DMS79 treated with DMSO at 0.1 percent for 48 hours (cell line): Measurements from ENCODE around the gene AKIRIN2.
"Not testable (repeated sequence)": the region's sequence is repeated elsewhere in the genome, so short reads cannot be mapped to it uniquely, and the experiment has no call there.

Experiments
- DNase-seq: peaks from one replicate; lab custom pipeline; 2025; lab: John Stamatoyannopoulos, UW

The AKIRIN2 gene

DNA sequence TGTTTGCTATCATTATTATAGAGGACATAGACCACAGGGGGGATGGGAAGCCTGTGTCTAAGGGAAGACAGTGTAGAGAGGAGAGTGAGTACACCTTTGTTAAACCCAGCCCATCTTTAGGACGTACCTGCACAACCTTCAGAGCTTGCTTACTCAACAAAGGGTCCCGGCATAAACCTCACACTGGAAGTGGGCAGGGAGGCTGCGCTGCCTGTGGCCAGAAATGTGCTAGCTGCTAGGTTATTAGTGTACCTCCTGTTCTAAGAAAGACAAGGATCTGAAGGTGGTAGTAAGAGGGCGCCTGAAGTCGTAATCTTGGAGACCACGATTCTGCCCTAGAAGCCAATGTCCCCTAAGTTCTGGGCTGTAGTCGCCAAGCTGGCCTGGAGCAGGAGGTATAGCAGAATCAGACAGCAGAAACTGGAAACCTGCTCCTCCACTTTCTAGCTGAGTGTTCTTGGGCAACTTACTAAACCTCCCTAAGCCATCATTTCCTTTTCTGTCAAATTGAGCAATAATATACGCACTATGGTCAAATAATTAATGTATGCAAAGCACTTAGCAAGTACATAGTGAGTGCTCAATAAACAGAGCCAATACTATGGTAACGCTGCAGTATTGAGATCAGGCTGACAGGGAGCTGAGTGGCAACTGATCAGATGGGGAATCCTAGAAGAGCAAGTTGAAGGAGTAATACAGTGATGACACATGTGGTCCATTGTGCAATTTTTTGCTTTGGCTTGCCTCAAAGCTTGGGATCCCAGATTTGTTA lies 16.8 kb upstream of the AKIRIN2 start:
- DNase-seq = no peak

DNA sequence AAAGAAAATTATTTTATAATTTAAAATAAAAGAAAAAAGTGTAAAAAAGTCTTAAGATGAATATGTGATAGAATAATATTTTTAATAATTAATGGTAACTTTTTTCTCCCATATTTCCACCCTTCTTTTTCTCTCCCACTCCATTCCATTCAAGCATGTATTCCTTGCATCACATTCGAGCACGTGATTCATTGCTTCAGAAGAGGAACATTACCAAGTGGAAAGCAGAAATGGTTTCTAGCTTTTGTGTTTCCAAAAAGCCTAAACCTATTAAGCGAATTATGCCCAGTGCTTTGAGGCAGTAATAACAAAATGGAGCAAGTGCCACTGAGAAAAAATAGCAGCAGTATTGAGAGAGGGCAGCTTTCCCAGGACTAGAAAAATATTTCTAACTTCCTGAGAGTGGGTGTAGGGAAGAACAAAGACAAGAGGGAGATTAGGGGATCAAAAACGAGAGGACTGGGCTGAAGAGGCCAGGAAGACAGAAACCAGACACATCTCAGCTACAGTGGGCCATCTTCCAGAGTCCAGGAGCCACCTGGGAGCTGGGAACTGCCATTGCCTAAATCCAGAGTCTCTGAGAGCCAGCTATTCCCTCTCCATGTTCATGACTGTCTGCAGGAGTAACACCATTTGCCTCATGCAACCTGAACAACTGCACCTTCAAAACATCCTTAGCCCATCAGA lies 15.0 kb upstream of the AKIRIN2 start:
- DNase-seq = no peak

DNA sequence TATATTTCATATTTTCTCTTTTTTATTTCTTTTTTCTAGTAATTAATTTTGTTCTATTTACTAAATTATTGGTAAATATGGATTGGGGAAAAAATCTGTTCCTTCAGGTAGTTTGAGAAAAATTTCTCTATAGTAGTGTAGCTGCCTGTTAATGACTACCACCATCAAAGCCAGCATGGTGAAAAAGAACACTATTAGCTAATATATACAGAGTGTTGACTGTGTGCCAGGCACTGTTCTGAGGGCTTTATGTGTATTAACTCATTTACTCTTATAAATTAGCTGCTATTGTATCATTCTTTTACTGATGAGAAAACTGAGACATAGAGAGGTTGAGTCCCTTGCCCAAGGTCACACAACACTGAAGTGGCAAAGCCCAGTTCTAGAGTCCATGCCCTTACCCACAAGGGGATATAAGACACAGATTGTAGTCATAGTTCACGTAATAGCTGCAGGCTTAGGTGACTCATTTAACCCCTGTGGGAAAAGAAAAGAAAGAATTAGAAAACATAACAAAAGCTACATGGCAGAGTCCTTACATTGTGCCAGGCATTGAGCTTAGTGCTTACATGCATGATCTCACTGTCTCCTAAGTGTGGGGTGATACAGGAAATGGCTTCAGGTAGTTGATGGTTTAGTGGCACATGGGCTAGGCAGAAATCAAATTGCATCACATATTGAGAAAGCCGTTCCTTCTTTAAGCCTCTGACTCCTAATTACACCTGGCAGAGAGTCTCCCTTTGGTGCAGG lies 12.2 kb upstream of the AKIRIN2 start:
- DNase-seq = no peak

DNA sequence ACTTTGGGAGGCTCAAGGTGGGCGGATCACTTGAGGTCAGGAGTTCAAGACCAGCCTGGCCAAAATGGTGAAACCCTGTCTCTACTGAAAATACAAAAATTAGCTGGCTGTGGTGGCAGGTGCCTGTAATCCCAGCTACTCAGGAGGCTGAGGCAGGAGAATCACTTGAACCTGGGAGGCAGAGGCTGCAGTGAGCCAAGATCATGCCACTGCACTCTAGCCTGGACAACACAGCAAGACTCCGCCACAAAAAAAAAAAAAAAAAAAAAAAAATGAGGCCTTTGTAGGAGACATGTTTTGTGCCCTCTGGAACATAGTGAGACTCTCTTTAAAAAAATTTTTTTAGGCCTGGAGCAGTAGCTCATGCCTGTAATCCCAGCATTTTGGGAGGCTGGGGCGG lies 10.7 kb upstream of the AKIRIN2 start:
- not testable (repeated sequence) for DNase-seq

DNA sequence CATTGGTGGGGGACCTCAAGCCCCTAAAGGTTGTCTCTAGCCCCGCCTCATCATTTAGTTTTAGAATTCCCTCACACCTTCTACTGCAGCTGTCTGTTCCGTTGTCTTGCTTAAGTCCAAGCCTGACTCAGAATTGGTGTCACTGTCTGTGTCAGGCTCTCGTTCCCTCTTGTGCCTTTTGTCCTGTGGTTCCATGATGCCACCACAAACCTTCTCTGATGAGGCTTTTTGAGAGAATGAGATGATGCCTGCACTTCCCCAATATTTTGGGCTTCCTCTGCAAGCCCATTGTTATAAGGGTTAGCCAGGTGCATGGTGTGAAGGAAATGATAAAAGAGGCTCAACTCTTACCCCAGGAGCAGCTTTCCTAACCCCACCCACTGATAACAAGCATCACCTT lies 8.1 kb upstream of the AKIRIN2 start:
- DNase-seq = no peak

DNA sequence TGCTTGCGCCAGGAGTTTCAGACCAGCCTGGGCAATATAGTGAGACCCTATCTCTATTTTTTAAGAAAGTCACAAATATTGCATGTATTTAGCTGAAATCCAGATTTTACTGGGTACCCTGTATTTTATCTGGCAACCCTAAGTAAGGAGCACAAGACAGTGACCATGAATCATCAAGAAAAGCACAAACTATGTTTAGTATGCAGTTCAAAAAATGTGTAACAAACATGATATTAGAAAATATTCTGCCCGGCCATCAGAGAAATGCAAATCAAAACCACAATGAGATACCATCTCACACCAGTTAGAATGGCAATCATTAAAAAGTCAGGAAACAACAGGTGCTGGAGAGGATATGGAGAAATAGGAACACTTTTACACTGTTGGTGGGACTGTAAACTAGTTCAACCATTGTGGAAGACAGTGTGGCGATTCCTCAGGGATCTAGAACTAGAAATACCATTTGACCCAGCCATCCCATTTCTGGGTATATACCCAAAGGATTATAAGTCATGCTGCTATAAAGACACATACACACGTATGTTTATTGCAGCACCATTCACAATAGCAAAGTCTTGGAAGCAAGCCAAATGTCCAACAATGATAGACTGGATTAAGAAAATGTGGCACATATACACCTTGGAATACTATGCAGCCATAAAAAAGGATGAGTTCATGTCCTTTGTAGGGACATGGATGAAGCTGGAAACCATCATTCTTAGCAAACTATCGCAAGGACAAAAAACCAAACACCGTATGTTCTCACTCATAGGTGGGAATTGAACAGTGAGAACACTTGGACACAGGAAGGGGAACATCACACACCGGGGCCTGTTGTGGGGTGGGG lies 6.8 kb upstream of the AKIRIN2 start:
- DNase-seq = not testable (repeated sequence)

DNA sequence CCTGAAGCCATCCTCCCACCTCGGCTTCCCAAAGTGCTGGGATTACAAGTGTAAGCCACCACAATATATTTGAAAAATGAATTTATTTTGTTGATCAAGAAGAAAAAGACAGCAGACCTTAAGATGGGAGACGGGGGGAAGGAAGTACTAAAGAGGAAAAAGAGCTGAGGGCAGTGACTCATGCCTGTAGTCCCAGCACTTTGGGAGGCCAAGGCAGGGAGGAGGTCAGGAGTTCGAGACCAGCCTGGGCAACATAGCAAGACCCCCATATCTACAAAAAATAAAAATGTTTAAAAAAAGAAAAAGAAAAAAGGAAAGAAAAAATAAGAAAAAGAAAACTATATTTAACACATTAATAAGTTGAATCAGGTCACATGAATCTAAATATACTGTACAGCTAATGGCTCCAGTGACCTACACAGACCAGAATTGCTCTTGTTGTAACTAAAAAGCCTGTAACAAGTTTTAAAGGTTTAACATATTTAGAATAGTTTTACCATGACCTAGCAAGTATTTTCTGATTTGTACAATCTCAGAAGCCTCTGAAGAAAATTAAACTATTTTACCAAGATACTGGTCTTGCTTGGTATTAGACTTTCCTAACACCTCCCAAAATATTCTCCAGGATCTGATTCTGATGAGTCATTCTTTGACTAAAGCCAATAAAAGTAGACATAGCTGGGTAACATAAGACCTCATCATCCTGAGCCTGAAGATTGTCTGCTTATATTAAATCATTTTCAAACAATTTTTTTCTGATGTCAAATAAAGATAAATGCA lies 4.3 kb upstream of the AKIRIN2 start:
- DNase-seq = no peak

DNA sequence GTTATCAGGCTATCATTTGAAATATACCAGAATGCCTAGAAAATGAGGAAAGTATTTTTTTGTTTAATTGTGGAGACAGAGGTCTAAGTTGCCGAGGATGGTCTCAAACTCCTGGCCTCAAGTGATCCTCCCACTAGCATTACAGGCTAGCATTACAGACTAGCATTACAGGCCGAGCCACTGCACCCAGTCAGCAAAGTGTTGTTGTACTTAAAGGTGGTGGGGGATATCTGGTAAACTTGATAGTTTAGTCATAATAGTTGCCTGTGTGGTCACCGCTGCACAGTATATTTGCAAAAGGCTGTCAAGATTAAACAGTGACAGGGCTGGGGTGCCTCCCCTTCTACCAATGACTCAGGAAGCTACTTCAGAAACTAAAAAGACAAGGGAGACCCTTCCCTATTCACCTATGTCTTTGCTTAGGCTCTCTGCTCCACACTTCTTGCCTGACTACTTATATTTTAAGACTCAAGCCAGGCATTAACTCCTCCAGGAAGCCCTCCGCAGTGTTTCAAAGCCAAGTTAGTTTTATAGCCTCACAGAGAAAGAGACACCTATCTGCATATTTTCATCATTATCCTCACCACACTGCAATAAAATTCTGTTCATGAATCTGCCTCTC lies 3.1 kb upstream of the AKIRIN2 start:
- no peak for DNase-seq

DNA sequence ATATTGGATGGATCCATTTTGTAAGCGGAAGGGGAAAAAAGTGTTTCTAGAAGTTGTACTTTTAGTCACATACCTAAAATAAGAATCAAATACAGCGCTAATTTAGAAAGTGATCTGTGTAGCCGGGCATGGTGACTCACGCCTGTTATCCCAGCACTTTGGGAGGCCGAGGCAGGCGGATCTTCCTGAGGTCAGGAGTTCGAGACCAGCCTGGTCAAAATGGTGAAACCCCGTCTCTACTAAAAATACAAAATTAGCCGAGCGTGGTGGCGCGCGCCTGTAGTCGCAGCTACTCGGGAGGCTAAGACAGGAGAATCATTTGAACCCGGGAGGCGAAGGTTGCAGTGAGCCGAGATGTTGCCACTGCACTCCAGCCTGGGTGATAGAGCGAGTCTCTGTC lies 1.0 kb upstream of the AKIRIN2 start:
- DNase-seq = not testable (repeated sequence)

DNA sequence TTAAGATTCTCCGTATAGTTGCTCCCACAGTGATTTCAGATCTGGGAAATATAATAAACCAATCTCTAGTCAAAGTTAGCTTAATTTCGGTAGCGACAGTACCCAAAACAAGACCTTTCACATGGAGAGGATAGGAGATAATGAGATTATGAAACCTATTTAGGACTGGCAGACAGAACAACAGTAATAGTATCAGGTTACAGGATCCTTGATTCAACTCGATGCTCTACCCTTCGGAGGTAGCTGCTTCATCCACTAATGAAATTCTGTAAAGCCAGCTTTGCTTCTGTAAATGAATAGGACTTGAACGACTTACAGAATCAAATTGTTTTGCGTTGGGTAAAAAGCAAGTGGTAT lies 534 bp upstream of the AKIRIN2 start:
- no peak for DNase-seq

DNA sequence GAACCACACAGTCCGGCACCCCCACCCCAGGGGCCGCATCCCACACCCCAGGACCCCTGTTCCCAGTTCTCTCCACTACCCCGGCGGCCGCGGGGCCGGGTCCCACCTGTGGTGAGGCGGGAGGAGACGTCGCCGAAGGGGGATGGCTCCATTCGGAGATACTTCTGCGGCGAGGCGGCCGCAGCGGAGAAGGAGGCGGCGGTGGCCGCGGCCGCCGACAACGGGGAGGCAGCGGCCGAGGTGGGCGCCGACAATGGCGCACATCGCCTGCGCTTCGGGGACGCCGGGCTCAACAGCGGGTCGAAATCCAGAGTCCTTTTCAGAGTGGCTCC lies 723 bp downstream of the AKIRIN2 start:
- no peak for DNase-seq

DNA sequence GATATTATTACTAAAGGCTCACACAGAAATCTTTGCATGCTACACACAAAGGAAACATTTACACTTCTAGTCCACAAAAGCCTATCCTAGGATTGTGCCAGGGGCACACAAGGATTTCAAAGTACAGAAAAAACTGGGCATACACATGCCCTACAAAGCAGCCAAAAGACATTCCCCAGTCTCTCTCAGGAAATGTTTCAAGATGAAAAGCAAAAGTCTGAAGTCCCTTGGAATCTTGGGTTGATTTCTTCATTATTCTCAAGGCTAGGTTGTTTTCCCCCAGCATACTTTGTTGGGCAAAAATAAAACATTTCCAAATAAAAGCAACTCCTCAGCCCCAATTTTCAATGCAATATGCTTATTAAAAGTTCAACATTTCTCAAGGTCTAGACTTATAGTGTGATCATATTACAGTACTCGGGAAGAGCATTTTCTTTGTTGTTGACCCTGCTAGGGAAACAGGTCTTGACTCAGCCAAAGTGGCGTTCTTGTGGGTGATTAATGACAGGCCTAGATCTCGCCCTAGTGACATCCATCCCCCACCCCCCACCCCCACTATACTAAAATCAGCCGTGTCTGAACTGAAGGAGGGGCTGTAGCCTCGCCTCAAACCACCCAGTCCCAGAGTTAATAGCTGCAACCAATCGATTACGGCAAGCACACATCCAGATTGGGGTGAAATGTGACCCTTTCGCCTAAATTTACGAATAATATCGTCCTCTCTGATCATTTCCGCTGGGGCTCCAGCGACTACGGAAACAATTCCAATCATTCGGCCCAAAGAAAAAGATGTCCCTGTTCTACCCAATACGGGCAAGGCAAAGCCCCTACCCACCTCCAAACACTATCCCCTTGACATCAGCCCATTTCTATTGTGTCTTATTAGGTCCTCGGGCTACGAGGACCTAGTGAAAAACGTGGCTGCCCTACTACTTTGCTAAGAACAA lies 1.4 kb downstream of the AKIRIN2 start:
- peak; percentile 62 for DNase-seq

DNA sequence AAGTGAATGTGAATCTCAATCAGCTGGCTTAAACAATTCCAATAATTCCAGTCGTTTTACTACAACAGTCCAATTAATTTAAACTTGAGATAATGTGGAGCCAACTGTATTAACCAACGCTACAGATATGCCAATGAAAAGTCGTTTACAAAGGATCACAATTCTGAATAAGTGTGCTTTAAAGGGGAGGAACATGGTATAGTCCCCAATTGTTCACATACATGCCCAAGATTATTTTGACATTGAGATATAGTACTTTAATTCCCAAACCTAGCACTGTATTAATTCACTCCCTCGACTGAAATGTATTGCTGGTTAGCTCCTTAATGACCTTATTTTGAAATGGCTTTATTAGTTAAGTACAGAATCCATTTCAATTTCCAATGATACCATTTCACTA lies 2.5 kb downstream of the AKIRIN2 start:
- no peak for DNase-seq

DNA sequence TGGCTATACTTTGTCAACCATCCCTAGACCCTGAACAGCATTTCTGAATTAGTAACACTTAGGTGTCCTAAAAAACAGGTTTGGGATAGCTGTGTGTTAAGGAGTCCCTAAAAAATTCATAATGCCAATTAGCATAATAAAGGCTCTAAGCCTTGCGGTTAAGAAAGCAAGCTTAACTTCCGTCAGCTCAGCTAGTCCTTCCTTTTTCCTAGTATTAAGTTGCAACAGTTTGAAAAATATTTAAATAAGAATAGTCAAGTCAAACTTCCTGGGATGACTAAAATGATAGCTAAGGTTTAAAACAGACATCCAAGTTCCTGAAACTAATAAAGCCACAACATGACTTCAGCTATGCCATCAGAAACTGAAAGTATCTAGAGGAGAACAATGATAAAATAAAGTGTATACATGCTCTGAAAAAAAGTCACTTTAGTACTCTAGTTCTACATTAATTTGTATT lies 3.5 kb downstream of the AKIRIN2 start:
- no peak for DNase-seq

DNA sequence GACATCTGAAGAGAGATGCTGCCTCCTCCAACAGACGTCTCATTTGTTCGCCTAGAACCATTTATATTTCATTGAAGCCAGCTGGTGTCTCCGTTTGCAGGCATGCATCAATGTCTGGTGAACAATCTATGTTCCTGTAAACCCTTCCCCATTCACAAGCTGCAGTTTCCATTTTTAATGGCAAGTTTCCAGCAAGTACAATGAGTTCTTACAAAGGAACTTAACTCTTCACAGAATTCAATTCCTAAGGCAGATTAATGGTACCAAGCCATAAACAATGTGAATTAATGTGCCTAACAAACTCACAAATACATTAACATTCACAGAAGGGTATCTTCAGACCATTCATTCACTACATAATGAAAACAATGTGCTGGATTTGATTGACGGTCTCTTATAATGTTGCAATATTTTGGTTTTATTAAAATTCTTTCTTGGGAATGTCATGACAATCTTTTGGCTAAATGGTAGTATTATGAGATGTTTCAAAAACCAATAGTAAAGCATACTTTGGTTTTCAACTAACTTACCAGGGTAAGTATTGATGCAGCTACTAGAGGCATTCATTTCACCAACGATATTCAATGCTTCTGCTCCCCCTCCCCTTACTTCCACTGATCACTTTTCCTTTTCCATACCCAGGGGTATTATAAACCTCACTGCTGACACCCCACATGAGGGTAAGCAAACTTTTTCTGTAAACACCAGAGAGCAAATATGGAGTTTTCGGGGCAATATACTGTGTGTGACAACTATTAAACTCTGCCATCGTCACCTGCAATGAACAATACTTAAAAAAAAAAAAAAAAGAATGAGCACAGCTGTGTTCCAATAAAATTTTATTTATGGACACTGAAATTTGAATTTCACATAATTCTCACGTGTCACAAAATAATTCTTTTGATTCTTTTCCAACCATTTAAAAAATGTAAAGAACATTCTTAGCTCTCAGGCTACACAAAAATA lies 4.2 kb downstream of the AKIRIN2 start:
- peak; percentile 64 for DNase-seq

DNA sequence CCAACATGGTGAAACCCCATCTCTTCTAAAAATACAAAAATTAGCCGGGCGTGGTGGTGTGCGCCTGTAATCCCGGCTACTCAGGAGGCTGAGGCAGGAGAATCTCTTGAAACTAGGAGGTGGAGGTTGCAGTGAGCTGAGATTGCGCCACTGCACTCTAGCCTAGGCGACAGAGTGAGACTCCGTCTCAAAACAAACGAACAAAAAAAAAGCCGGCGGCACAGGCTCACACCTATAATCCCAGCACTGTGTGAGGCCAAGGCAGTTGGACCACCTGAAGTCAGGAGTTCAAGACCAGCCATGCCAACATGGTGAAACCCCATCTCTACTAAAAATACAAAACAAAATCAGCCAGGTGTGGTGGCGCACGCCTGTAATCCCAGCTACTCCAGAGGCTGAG lies 5.2 kb downstream of the AKIRIN2 start:
- DNase-seq = not testable (repeated sequence)

DNA sequence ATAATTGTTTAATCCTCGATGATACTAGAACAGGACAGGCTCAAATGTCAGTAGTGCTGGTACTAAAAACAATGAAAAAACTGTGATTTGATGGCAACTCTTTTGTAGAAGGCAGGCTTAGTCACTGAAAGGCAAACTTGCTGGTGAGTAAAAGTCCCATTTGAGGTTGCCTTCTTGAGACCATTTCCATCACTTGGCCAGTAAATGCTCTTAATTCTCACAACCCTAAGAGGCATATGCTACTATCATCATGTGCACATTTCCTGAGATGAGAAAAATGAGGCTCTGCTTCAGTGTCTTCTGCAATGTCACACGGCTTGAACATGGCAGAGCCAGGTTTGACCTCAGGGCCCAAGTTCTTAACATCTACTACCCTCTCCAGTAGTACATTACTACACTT lies 9.9 kb downstream of the AKIRIN2 start:
- DNase-seq = no peak

DNA sequence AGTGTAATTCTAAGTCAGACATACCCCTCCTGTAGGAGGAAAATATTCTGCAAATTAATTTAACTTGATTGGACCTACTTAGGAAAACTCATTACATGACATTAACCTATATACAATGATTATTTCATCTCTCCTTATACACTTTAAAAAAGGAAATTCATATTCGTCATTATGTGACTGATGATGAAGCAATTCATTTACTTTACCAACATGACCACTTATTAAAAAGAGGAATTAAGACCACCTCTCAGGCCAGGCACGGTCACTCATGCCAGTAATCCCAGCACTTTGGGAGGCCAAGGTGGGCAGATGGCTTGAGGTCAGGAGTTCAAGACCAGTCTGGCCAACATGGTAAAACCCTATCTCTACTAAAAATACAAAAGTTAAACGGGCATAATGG lies 11.6 kb downstream of the AKIRIN2 start:
- no peak for DNase-seq

DNA sequence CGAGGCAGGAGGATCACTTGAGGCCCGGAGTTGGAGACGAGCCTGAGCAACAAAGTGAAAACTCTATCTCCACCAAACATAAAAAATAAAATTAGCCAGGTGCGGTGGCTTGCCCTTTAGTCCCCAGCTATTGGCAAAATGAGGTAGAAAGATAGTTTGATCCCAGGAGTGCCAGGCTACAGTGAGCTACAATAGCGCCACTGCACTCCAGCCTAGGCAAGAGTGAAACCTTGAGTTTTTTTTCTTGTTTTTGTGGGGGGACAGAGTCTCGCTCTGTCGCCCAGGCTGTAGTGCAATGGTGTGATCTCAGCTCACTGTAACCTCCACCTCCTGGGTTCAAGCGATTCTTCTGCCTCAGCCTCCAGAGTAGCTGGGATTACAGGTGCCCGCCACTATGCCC lies 14.1 kb downstream of the AKIRIN2 start:
- not testable (repeated sequence) for DNase-seq
